ENCODE measurements around the gene INPP5B.
"Not testable (repeated sequence)": the region's sequence is repeated elsewhere in the genome, so short reads cannot be mapped to it uniquely, and the experiment has no call there.

INPP5B gene

GRCh38 chr1:37948166-37948565, 1.3 kb upstream of the INPP5B start:
- DNase-seq (ENCODE audit: low read depth, low spot score): no peak

DNA sequence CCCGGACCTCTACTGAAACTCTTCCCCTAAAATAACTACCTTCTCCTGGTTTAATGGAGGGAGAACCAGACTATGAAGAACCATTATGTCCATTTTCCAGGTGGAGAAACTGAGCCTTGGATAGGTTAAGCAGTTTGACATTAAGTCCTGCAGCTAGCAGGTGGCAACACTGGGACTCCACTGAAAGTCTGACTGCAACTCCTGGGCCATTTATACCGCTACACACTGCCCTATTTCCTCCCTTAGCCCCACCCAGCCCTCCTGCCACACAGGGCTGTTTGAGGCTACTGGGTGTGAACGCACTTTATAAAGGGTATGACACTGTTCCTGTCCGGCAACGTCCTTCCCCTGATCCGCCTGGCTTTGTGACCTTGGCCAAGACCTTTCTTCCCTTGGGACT, 511 bp upstream of the INPP5B start:
- no peak for DNase-seq (ENCODE audit: low read depth, low spot score)

DNA sequence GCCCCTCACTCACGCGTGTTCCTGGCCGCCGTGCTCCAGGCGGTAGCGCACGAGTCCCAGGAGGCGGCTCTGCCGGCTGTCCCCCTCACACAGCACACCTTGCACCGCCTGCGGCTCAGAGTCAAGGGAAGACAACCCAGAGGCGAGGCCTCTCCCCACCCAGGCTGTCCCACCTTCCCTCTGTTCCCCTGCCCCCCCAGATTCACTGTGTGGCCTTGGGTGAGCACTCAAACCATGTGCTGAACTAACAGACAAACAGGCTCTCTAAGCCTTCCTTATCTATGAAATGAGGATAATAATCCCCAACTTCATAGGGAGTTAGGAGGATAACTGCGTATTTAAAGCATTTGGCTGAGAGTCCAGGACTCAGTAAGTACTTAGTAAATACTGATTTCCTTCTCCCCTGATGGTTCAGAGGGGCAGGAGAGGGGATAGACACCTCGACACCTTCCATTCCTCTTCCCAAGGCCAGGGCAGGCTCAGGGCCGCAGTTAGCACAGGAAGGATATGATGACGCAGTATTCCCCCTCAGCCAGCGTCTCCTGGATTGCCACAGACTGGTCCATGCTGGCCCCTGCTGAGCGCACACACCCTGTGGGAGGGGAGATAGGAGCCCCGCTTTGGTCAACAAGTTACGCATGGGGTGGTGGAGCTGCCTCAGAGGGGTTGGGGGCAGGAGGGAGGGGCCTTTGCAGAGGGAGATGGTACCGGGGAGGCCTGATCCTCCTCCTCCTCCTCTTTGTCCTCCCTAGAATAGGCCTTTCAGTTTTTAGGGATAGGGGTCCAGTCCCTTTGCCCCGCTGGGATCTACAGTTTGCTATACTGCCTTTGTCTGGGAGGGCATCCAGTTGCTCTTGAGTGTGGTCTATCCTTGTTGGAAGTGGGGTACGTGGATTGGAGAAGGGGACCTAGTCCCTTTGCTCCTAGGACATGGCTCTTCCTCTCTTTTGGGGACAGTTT, 830 bp downstream of the INPP5B start:
- no peak for DNase-seq (ENCODE audit: low read depth, low spot score)

- no peak for DNase-seq (ENCODE audit: low read depth, low spot score)
These were observed 1.6 kb downstream of the INPP5B start for GRCh38 chr1:37945251-37945650.

- DNase-seq (ENCODE audit: low read depth, low spot score): peak; percentile 44
These were observed 2.0 kb downstream of the INPP5B start for GRCh38 chr1:37944816-37945215.

GRCh38 chr1:37944086-37944763, 2.6 kb downstream of the INPP5B start:
- DNase-seq (ENCODE audit: low read depth, low spot score): no peak

DNA sequence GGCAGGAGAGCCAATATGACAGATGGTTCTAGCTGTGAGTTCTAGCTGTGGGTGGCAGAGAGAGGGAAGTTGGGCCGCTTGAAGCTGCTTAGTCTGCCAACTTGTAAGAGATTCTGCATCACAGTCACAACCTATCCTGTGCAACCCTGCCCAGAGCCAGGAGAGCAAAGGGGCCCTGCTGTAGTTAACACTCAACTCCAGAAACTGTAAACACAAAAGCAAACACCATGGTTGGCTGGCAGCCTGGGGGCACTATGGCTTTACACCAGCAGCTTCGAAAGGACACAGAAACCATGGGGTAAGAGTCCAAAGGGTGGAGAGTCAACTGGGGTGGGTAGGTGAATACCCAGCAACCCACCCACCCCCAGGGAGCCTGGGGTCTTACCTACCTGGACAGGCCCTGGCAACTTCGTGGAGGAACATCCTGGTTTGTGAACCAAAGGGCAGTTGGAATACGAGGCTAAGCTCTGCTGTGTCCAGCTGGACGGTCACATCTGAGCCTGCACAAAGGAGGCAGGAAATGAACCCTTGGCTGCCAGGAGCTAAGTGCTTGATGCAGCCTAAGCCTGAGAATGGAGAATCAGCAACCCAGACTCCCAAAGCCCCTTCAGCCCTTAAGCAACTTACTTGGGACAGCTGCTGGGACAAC, 6.4 kb downstream of the INPP5B start:
- DNase-seq (ENCODE audit: low read depth, low spot score): peak; percentile 41

- not testable (repeated sequence) for DNase-seq (ENCODE audit: low read depth, low spot score)
These were observed 10.1 kb downstream of the INPP5B start for GRCh38 chr1:37936760-37937159.

GRCh38 chr1:37932759-37933158, 14.1 kb downstream of the INPP5B start:
- DNase-seq (ENCODE audit: low read depth, low spot score): no peak

- peak; percentile 99 for DNase-seq (ENCODE audit: low read depth, low spot score)
These were observed 15.3 kb downstream of the INPP5B start for GRCh38 chr1:37931361-37932158.

DNA sequence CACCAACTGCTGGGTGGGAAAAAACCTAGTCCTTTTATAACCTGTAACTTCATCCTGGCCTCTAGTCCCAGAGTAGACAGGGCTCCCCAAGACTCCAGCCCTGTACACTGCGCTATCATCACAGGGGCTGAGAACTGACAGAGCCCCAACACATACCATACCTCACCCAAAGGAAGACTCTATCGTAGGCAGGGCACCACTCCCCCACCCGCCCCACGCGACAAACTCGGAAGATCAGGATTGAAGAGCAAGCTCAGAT, 15.8 kb downstream of the INPP5B start:
- no peak for DNase-seq (ENCODE audit: low read depth, low spot score)

DNA sequence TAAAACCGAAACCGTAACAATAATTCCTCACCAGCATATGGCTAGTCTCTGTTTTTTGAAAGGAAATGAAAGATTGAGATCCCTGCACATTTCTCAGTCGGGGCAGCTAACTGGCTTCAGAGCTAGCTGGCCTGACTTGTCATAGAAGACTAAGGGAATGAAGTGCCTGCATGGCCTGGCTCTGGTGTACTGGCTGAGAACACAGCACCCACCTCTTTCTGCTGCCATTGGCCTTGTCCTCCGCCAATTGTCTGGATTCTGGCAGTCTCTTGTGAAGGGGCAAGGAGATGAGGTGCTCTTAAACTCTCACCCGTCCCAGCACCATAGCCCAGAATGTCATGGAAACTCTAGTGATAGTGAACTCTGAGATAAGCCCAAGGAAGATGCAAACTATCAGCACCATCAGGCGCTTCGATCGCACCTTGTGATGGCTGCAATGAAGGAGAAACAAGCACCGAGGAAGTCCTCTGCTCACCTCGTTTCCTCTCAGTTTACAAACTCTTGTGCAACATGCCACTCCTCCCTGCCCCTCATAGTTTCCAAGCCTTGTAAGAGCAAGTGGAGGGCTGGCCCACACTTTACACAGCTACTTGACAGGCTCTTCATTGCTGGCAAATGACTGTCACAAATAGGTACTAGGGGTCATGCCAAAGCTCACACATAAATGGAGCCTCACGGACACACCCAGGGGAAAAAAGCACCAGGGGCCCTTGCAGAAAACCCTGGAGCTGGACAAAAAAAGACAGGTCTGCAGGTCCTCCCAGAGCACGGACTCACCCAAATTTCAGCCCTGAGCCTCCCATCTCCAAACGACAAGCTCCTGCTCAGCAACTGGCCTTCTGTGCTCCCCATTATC, 16.4 kb downstream of the INPP5B start:
- DNase-seq (ENCODE audit: low read depth, low spot score): no peak

GRCh38 chr1:37926038-37926924, 20.6 kb downstream of the INPP5B start:
- DNase-seq (ENCODE audit: low read depth, low spot score): no peak

DNA sequence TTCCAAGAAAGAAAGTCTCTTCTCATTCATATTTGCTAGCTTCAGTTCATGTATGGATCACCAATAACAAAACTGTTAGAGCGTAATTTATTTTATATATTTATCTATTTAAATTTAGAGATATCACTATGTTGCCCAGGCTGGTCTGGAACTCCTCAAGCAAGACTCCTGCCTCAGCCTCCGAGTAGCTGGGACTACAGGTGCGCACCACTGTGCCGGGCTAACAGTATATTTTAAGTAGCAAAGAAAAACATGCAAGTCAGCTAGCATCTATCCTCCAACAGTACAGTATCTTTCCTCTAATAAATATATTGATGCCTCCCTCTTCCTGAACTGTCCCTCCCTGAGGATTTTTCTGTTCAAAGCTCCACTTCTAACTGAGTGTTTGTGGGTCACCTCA, 21.5 kb downstream of the INPP5B start:
- DNase-seq (ENCODE audit: low read depth, low spot score): no peak

- no peak for DNase-seq (ENCODE audit: low read depth, low spot score)
These were observed 23.3 kb downstream of the INPP5B start for GRCh38 chr1:37923551-37923889.

DNA sequence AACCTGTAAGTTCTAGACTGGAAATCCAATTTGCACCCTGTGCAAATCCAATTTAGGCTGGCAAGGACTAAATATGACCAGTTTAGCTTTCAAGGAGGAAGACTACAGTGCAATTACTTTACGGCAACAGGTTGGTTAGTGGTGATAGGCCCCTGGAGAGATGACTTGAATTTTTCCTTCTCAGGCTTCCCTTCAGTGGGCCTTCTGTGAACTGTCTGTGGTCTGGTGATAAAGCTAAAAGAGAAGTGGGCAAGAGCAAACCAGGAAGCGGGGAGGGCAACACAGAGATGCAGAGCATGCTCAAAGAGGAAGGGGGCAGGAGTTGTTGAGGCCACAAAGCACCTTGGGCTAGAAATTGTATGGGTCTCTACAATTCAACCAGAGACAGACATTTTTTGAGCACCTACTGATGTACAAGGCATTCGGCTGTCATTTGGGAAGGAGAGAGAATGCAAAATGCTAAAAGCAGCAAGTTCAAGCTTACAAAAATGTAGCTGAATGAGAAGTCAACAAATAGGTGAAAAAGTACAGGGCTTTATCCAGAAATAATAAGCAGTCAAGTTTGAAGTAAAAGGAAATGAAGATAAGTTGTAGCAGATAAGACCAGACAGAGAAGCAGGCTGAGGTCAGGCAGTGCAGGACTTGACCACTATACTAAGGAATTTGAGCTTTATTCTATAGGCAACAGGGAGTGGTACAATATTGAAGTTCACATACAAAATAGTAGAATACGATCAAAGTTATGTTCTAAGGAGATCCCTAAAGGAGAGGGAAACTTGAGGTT, 23.9 kb downstream of the INPP5B start:
- no peak for DNase-seq (ENCODE audit: low read depth, low spot score)

GRCh38 chr1:37919277-37919676, 27.6 kb downstream of the INPP5B start:
- DNase-seq (ENCODE audit: low read depth, low spot score): peak; percentile 17

DNA sequence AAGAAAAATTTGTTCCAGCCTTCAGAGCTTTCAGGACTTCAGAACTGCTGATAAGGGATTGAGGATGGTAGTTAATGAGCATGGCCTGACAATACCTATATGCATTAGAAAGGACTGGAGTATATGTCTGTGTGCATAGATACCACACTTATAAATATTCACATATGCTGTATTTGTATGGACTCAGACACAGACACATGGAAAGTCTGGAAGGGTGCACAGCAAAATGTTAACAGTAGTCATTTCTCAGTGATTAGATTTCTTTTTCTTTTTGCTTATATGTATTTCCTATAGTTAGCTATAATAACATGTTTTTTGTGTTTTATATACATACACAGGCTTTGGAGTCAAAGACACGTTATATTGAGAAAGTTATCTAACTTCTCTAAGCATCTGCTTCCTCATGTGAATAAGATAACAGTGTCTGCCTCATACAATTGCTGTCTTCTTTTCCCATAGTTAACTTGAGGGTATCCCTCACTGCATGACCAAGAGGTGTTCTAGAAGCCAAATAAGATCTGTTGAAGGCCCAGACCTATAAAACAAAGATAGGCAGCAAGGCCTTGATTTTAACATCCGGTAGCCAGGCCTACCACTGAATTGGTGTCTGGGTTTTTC, 31.3 kb downstream of the INPP5B start:
- DNase-seq (ENCODE audit: low read depth, low spot score): no peak
